SH-SY5Y (cell line): ENCODE measurements around the gene DCAF10.

Source experiments
- GATA2 ChIP-seq: IDR thresholded peaks from 2 replicates; pipeline ENCODE4 v1.6.1; 2011; ENCODE audit warnings: mild to moderate bottlenecking, low read depth, low read length
- GATA3 ChIP-seq: IDR thresholded peaks from 2 replicates; pipeline ENCODE4 v1.6.1; 2011; ENCODE audit warnings: low read depth, mild to moderate bottlenecking, low read length, moderate library complexity

The DCAF10 gene, protein sequence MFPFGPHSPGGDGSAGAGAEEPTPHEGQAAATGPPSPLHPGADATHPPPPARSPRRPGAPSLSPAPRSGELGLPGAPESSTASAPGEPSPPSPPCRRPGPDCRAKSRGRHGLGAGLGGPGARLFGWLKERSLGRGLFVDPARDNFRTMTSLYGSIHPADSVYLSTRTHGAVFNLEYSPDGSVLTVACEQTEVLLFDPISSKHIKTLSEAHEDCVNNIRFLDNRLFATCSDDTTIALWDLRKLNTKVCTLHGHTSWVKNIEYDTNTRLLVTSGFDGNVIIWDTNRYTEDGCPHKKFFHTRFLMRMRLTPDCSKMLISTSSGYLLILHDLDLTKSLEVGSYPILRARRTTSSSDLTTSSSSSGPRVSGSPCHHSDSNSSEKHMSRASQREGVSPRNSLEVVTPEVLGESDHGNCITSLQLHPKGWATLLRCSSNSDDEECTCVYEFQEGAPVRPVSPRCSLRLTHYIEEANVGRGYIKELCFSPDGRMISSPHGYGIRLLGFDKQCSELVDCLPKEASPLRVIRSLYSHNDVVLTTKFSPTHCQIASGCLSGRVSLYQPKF

DNA sequence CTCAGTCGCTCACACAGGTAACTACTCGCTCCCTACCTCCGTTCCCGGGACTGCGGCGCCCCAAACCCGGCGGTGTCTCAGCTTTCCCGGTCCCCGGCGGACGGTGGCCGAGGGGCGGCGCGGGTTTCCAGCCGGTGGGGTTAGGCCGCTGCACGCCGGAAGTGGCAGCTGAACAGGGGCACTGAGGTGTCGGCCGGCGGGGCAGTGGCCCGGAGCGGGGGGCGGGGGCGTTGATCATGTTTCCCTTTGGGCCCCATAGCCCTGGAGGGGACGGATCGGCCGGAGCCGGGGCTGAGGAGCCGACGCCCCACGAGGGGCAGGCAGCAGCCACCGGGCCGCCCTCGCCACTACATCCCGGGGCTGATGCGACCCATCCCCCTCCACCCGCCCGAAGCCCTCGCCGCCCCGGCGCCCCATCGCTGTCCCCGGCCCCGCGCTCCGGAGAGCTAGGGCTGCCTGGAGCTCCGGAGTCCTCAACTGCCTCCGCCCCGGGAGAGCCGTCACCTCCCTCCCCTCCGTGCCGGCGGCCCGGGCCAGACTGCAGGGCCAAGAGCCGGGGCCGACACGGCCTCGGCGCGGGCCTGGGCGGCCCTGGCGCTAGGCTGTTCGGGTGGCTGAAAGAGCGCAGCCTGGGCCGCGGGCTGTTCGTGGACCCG, at the start of gene DCAF10:
TSS of gene DCAF10 (plus strand) at position 167 of the 656 bp plus-strand sequence. CDS start at position 237, 70 bp downstream.
- TF ChIP-seq GATA3 (no peak), GATA2 (no peak)

DNA sequence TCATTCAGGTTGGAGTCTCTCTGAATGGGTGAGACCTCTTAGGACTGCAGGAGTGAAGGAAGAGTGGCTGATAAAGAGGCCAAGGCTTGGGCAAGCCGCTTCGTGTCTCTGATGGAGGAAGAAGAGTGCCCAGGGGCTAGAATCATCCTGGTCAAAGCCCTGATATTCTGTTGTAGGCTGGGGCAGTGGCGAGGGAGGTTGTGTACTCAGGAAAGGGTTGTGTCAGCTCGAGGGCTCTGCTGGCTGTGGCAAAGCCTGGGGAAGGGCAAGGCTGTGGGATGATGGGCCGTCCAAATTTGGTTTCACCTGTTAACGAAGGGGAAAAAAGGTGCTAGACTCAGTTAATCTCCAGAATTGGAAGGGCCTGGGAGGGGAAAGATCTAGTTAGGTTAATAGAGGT, 49.4 kb upstream of the DCAF10 start:
- TF ChIP-seq GATA2: no peak
- no peak for TF ChIP-seq GATA3

DNA sequence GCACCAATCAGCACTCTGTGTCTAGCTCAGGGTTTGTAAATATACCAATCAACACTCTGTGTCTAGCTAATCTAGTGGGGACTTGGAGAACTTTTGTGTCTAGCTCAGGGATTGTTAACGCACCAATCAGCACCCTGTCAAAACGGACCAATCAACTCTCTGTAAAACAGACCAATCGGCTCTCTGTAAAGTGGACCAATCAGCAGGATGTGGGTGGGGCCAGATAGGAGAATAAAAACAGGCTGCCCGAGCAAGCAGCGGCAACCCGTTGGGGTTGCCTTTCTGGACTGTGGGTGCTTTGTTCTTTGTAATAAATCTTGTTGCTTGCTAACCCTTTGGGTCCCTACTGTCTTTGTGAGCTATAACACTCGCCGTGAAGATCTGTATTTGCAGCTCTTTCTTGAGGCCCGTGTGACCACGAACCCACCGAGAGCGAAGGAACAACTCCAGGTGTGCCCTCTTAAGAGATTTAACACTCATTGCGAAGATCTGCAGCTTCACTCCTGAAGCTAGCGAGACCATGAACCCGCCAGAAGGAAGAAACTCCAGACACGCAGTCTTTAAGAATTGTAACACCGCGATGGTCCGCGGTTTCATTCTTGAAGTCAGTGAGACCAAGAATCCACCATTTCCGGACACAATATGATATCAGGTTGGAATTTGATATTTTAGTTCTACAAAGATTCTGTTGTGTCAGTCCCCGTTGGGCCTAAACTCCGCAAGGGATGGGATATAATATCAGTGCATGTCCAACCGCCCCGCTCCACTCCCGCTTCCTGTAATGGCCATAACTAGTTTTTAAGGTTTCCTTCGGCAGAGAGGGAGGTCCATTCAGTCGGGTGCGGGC, 47.7 kb upstream of the DCAF10 start:
- TF ChIP-seq GATA3 (no peak), GATA2 (no peak)

DNA sequence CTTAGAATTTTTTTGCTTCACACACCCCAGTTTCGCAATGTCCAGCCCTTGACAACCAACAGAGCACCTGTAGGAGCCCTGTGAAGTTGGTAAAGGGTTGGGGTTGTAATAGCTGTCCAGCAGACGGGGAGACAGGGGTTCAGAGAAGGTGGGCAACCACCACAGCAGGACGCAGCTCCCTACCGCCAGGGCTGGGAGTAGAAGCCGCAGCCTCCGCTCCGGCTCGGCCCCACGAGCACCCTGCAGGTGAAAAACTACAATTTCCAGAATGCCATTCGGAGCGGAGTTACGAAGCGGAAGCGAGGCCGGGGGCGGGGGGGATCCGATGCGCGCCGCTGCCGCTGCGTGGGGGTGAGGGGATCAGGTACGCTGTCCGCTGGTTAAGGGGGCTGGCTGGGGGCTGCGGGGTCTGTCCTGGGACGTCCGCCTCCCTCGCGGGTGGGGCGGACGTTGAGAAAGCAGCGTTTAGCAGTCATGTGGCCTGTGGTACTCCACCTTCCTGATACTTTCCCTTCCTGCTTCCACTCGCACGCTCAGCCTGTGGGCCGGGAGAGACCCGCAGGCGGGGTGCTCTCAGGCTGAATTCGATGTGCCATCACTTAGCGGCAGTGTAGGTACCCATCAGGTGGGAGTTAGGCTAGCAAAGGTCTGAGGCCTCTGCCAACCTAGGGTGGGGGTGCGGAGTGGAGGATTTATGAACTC, 47.0 kb upstream of the DCAF10 start, which contains the start of gene TRMT10B:
TSS of gene TRMT10B (plus strand) at position 317 of the 702 bp plus-strand sequence. CDS start 8,127 bp downstream, outside the sequence.
- TF ChIP-seq GATA2: no peak
- no peak for TF ChIP-seq GATA3

DNA sequence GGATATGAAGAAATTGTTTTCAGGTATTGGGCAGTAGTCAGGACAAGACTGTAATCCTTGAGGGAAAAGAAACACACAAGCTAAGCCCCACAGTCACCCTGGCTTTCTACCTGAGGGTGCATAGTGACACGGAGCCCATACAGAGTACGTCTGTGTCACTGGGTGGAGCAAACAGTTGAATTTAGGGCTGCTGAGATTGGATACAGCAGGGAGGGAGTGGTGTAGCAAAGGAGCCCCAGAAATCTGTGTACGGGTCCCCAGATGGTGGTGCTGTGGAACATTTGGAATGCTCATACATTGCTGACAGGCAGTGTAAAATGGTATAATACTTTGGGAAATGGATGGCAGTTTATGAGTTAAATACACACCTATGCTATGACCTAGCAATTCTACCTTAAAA, 41.9 kb upstream of the DCAF10 start:
- TF ChIP-seq GATA3 (no peak), GATA2 (no peak)

DNA sequence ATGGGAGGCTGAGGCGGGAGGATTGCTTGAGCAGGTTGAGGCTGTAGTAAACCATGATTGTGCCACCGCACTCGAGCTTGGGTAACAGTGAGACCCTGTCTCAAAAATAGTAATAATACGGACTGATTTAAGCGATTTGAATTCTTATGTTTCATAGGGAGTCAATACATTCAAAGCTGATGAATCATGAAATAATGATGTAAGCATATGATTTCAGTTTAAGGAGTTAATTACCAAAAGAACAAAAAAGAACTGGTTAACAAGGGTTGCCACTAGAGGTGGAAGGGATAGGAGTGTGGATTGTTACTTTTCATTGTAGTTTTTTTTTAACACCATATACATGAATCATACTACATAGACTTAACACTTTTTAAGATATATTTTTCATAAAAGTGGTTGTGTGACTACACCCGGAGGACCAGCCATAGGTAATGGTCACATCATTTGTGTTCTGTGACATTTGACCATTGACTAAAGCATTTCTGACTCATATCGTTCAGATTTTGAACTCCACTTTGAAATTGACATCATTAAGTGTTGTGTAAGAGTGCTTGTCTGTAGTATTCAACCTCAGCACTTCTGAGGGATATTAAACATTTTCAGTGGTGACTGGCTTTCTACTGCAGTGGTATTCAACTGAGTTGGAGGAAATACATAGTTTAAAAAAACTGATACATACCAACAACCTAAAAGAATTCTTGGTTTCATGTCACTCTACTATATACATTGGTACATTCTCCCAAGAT, 40.0 kb upstream of the DCAF10 start:
- TF ChIP-seq GATA2 (no peak), GATA3 (no peak)

DNA sequence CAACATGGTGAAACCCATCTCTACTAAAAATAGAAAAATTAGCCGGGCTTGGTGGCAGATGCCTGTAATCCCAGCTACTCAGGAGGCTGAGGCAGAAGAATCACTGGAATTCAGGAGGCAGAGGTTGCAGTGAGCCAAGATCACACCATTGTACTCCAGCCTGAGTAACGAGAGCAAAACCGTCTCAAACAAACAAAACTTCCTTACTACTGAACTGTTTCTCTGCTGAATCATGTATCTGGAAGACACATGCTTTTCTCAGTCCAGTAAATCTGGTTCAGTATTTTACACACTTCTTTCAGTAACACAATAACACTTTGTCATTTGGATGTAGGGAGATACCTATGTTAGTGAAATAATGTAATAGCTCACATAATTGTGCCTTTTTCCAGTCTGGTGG, 39.1 kb upstream of the DCAF10 start:
- TF ChIP-seq GATA2 (no peak), GATA3 (no peak)

DNA sequence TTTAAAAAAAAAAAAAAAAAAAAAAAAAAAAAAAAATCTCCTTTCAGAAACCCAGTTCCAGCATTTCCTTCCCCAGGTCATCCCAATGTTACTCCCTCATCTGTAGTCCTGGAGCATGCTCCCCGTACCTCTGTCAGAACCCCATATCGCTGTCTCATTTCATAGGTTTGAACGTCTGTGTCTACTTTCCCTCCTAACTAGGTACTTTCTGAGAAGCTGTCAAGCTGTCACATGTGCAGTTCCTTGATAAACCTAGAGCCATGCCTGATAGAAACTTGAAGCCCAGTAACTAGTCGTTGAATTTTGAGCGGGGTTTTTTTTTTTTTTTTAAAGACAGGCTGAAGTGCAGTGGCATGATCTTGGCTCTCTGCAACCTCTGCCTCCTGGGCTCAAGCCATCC, 31.3 kb upstream of the DCAF10 start:
- TF ChIP-seq GATA3 (no peak), GATA2 (no peak)

DNA sequence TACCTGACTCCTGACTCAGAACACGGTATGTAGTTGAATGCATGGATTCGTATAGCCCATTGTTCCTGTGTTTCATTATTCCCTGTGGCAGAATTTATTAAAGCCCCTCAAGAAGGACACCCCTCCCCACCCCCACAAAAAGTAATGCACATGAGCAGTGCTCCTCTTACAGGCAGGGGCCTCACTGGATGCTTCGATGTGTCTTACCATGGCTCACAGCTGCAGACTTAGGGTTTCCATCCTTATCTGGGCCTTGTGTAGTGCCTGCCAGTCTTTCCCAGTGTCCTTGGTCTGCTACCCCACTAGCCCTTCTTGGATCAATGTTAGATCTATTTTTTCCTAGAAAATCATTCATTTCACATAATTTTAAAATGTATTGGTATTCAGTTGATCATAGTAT, 30.6 kb upstream of the DCAF10 start:
- TF ChIP-seq GATA3: no peak
- TF ChIP-seq GATA2: no peak

DNA sequence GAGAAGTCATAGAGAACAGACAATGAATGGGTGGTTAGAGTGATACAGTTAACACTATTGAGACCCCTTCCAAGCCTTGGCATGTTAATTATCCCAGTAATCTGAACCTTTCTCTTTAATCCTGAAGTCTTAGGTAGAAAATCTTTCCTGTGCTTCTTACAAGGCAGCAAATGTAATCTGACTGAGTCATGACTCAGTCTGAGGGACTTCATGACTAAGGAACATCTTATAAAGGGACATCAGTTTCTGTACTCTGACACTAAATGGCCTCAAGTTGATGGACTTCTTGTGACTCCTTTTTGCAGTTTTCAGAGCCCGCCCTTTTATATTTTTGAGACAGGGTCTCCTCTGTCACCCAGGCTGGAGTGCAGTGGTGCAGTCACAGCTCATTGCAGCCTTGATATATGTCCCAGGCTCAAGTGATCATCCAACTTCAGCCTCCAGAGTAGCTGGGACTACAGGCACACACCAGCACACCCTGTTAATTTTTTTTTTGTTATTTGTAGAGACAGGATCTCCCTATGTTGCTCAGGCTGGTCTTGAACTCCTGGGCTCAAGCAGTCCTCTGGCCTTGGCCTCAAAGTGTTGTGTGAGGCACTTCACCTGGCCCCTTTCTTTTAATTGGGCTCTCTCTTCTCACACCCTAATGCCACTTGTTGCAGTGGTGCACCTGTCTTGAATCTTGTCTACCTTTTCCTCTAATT, 25.2 kb upstream of the DCAF10 start:
- no peak for TF ChIP-seq GATA3
- no peak for TF ChIP-seq GATA2

DNA sequence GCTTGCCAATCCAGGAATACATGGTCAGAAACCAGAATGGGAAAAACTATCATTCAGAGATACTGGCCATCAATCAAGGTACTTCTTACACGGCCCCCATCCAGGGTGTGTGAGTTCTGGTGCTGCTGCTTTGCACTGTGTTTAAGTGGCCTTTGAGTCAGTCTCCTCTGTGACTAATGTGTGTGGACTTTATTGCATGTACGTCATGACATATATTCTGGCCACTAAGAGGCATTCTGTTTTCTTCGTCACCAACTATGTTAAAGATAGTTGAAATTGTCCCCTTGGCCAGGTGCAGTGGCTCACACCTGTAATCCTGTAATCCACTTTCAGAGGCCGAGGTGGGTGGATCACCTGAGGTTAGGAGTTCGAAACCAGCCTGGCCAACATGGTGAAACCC, 24.3 kb upstream of the DCAF10 start:
- TF ChIP-seq GATA3 (no peak), GATA2 (no peak)

DNA sequence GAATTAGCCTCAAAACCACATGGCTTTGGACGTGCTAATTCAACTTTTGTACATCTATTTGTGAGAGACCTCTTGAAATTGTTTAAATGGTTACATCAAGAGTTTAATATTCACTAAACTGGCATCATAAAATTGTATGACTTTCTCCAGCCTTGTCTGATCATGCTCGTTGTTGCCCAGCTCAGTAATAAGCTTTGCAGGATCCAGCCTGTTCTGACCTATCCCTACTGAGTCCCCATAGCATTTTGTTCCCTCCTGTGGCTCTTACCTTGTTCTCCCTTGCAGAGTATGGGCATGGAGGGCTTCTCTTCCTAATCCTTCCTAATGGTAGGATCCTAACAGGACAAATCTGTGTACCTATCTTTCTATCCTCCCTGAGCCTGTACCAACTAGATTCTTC, 22.1 kb upstream of the DCAF10 start:
- TF ChIP-seq GATA3: no peak
- no peak for TF ChIP-seq GATA2

DNA sequence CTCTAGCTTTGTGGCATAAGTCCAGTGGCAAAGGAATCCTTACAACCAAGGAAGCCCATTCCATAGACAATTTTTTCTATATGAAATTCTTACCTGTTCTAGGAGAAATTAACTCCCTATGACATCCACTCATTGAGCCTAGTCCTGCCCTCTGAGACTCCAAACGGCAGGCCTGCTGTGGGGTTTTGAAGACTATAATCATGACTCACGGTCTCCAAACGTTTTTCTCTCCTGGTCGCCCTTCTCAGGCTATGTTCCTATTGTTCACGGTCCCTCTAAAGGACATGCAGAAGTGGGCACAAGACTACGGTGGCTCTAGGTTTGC, 16.3 kb upstream of the DCAF10 start:
- no peak for TF ChIP-seq GATA2
